ENCODE measurements around the gene IPO13.

Gene IPO13

DNA sequence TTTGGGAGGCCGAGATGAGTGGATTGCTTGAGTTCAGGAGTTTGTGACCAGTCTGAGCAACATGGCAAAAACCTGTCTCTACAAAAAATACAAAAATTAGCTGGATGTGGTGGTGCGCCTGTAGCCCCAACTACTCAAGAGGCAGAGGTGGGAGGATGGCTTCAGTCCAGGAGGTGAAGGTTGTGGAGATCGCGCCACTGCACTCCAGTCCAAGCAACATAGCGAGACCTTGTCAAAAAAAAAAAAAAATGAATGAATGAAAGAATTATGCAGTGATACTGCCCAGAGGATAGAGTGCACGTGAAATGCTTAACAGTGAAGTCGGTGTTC is 22.6 kb downstream of the IPO13 start:
- Mint-ChIP-seq H3K9me3 (peaks cover 10% of the 10 kb centered on the region), H3K4me1 (peaks cover 28% of the 10 kb centered on the region), H3K36me3 (ENCODE audit: low read depth) (peaks cover 24% of the 10 kb centered on the region), H3K27ac (no peak overlapping the region), H3K27me3 (ENCODE audit: low read depth, poor library complexity) (peaks cover 4% of the 10 kb centered on the region), H3K4me3 (peak overlapping the region; percentile 97)
- DNase-seq: no peak
- TF ChIP-seq CTCF (IDR thresholded peaks at IDR 0.05): no peak

- Mint-ChIP-seq H3K4me1 (peaks cover 29% of the 10 kb centered on the region), H3K4me3 (peak within 1 kb of the TSS; percentile 97), H3K9me3 (peaks cover 10% of the 10 kb centered on the region), H3K36me3 (ENCODE audit: low read depth) (peaks cover 24% of the 10 kb centered on the region), H3K27me3 (ENCODE audit: low read depth, poor library complexity) (peaks cover 4% of the 10 kb centered on the region), H3K27ac (no peak within 1 kb of the TSS)
- TF ChIP-seq CTCF (IDR thresholded peaks at IDR 0.05): no peak
- peak; percentile 95 for DNase-seq
These were observed 23.2 kb downstream of the IPO13 start, which contains the start of gene DPH2 for GRCh38 chr1:43969746-43970466. DPH2 (plus strand) TSS chr1:43970010; CDS start chr1:43970176, 166 bp downstream.

GRCh38 chr1:43970502-43970901 is 23.8 kb downstream of the IPO13 start:
- Mint-ChIP-seq H3K27ac (no peak overlapping the region), H3K4me3 (peak overlapping the region; percentile 97), H3K27me3 (ENCODE audit: low read depth, poor library complexity) (peaks cover 4% of the 10 kb centered on the region), H3K4me1 (peaks cover 29% of the 10 kb centered on the region), H3K36me3 (ENCODE audit: low read depth) (peaks cover 24% of the 10 kb centered on the region), H3K9me3 (peaks cover 10% of the 10 kb centered on the region)
- no peak for TF ChIP-seq CTCF (IDR thresholded peaks at IDR 0.05)
- no peak for DNase-seq

DNA sequence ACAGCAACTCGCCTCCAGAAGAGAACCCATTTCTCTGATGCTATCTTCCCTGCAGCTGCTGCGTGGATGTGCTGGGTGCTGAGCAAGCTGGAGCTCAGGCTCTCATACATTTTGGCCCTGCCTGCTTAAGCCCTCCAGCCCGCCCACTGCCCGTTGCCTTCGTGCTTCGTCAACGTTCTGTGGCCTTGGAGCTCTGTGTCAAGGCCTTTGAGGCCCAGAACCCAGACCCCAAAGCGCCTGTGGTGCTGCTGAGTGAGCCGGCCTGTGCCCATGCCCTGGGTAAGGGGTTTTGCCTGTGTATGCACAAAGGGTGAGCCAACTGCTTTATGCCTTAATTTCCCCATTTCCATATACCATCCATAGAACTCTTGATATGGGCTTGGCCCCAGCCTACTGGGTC is 24.2 kb downstream of the IPO13 start:
- H3K9me3 Mint-ChIP-seq: peaks cover 10% of the 10 kb centered on the region
- no peak overlapping the region for H3K27ac Mint-ChIP-seq
- H3K27me3 Mint-ChIP-seq (ENCODE audit: low read depth, poor library complexity): peaks cover 4% of the 10 kb centered on the region
- H3K4me1 Mint-ChIP-seq: peaks cover 33% of the 10 kb centered on the region
- H3K36me3 Mint-ChIP-seq (ENCODE audit: low read depth): peaks cover 24% of the 10 kb centered on the region
- H3K4me3 Mint-ChIP-seq: peak overlapping the region; percentile 97
- no peak for TF ChIP-seq CTCF (IDR thresholded peaks at IDR 0.05)
- no peak for DNase-seq

DNA sequence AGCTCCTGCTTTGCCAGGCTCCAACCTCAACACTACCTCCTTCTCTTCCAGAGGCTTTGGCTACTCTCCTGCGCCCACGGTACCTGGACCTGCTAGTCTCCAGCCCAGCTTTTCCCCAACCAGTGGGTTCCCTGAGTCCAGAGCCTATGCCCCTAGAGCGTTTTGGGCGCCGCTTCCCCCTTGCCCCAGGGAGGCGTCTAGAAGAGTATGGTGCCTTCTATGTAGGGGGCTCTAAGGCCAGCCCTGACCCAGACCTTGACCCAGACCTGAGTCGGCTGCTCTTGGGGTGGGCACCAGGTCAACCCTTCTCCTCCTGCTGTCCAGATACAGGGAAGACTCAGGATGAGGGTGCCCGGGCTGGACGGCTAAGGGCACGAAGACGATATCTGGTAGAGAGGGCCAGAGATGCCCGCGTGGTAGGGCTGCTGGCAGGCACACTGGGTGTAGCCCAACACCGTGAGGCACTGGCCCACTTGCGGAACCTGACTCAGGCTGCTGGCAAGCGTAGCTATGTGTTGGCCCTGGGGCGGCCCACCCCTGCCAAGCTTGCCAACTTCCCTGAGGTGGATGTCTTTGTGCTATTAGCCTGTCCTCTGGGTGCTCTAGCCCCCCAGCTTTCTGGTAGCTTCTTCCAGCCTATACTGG is 24.7 kb downstream of the IPO13 start:
- H3K4me1 Mint-ChIP-seq: peaks cover 39% of the 10 kb centered on the region
- peak overlapping the region; percentile 97 for H3K4me3 Mint-ChIP-seq
- peaks cover 26% of the 10 kb centered on the region for H3K36me3 Mint-ChIP-seq (ENCODE audit: low read depth)
- H3K27me3 Mint-ChIP-seq (ENCODE audit: low read depth, poor library complexity): peaks cover 4% of the 10 kb centered on the region
- no peak for TF ChIP-seq CTCF (IDR thresholded peaks at IDR 0.05)
- peaks cover 10% of the 10 kb centered on the region for H3K9me3 Mint-ChIP-seq
- DNase-seq: no peak
- H3K27ac Mint-ChIP-seq: no peak overlapping the region
